PC-9 (cell line): ENCODE measurements around the gene FOXP1. TPM values are rescaled to one million over a fixed set of nuclear protein-coding genes. Genes with fewer than 3 reads are reported as not detected.

Experiments used
- BruUV-seq: library from RNA; stranded (reverse); fragments of 400-500 nt; replicated peaks from 2 replicates; lab custom pipeline; 2021; lab: Mats Ljungman, UMichigan
- CTCF ChIA-PET: fragments of 300-600 bp; sonication (Branson Sonifier 250); formaldehyde crosslinking; loops from one replicate; lab custom pipeline; 2022; ENCODE audit warnings: antibody characterized with exemption; lab: Charles Lee
- POLR2A ChIA-PET: fragments of 300-600 bp; sonication (Branson Sonifier 250); formaldehyde crosslinking; loops from one replicate; lab custom pipeline; 2022; ENCODE audit warnings: antibody characterized with exemption; ENCODE audit not compliant: unreplicated experiment; lab: Charles Lee
- DNase-seq, 2 experiments: peaks; one replicate each; pipeline versions ENCODE4 v3.0.0 to v3.0.0-alpha.2; 2015 to 2022; ENCODE audit warnings: mixed read lengths in 1 of 2
- H2AFZ ChIP-seq: fragments of 200-600 bp; sonication (generic); 2 replicates; pipeline ENCODE4 v1.8.1; 2017; ENCODE audit warnings: antibody characterized with exemption
- H3F3A ChIP-seq: fragments of 200-600 bp; sonication (generic); 2 replicates; pipeline ENCODE4 v1.8.1; 2017; ENCODE audit warnings: antibody characterized with exemption, mild to moderate bottlenecking, low read depth; ENCODE audit not compliant: insufficient read depth
- H3K27ac ChIP-seq: fragments of 200-600 bp; sonication (generic); 2 replicates; pipeline ENCODE4 v1.6.1; 2016; ENCODE audit warnings: mixed run types
- H3K27me3 ChIP-seq: fragments of 200-600 bp; sonication (generic); 2 replicates; pipeline ENCODE4 v1.6.1; 2016; ENCODE audit warnings: low read depth, mixed run types; ENCODE audit not compliant: insufficient read depth
- H3K36me3 ChIP-seq: fragments of 200-600 bp; sonication (generic); 2 replicates; pipeline ENCODE4 v1.6.1; 2016; ENCODE audit warnings: low read depth, mixed run types
- H3K4me1 ChIP-seq: fragments of 200-600 bp; sonication (generic); replicated peaks from 2 replicates; pipeline ENCODE4 v1.6.1; 2016; ENCODE audit warnings: mixed run types; ENCODE audit not compliant: insufficient read depth
- H3K4me2 ChIP-seq: fragments of 200-600 bp; sonication (generic); 2 replicates; pipeline ENCODE4 v1.6.1; 2017; ENCODE audit warnings: mixed run types
- H3K4me3 ChIP-seq: fragments of 200-600 bp; sonication (generic); 2 replicates; pipeline ENCODE4 v1.6.1; 2016; ENCODE audit warnings: mixed run types
- H3K79me2 ChIP-seq: fragments of 200-600 bp; sonication (generic); 2 replicates; pipeline ENCODE4 v1.6.1; 2017; ENCODE audit warnings: low read depth, mixed run types
- H3K9me2 ChIP-seq: fragments of 200-600 bp; sonication (generic); 2 replicates; pipeline ENCODE4 v1.8.1; 2017; ENCODE audit warnings: mild to moderate bottlenecking; ENCODE audit not compliant: insufficient read depth
- H3K9me3 ChIP-seq: fragments of 200-600 bp; sonication (generic); 2 replicates; pipeline ENCODE4 v1.8.1; 2016; ENCODE audit warnings: low read depth; ENCODE audit not compliant: insufficient read depth
- H4K20me1 ChIP-seq: fragments of 200-600 bp; sonication (generic); 2 replicates; pipeline ENCODE4 v1.8.1; 2017; ENCODE audit not compliant: insufficient read depth
- EZH2 ChIP-seq: fragments of 200-600 bp; sonication (generic); IDR thresholded peaks from 2 replicates; pipeline ENCODE4 v1.8.0; 2017; ENCODE audit warnings: antibody characterized with exemption, low read depth
- intact Hi-C: fragments of 100-400 bp; cut with micrococcal nuclease; formaldehyde crosslinking; loops from one replicate; pipeline ENCODE4 v1.10.0; 2022; ENCODE audit not compliant: unreplicated experiment
- total RNA-seq: library from RNA; stranded (reverse); gene quantifications from 2 replicates; pipeline ENCODE4 v1.2.3, GENCODE V29; 2021
- TF ChIP-seq, protein P1 (sequence below): fragments of 200-600 bp; sonication (generic); conservative IDR thresholded peaks from 2 replicates; pipeline ENCODE4 v1.6.1; 2017; ENCODE audit warnings: mixed run types, antibody characterized with exemption, mild to moderate bottlenecking, moderate library complexity

FOXP1 gene
- total RNA-seq, 1 experiment from 2014 or later: 33.3 TPM

DNA sequence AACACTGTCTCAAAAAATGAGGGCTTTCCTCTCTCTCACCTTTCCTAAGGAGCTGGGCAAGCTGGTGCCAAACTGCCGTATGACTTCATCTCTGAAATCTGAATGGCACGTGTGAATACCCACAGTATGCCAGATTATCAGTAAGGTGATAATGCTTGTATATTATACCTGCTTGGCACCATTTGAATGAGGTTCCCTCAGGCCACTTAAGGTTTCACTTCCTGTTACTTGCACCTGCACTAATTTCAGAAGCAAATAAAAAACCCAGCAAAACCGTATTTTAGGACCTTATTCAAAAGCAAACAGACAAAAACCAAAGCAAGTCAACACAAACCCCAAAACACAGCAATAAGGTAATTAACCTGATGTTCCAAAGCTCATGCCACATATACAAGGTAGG, 19.7 kb downstream of the FOXP1 start:
- Histone ChIP-seq H3K4me2 (no peak overlapping the region), H3K9me3 (no peaks in the 10 kb centered on the region), H3K79me2 (no peaks in the 10 kb centered on the region), H3K27ac (no peak overlapping the region), H4K20me1 (no peaks in the 10 kb centered on the region), H3K4me1 (no peaks in the 10 kb centered on the region), H3K27me3 (no peaks in the 10 kb centered on the region), H2AFZ (no peak overlapping the region), H3K9me2 (no peaks in the 10 kb centered on the region), H3F3A (no peaks in the 10 kb centered on the region), H3K4me3 (no peak overlapping the region), H3K36me3 (no peaks in the 10 kb centered on the region)
- DNase-seq: no peak
- BruUV-seq: no TSS peak
- ChIA-PET POLR2A (no interaction called here), CTCF (no interaction called here)
- no peak for TF ChIP-seq EZH2
- TF ChIP-seq, protein P1, sequence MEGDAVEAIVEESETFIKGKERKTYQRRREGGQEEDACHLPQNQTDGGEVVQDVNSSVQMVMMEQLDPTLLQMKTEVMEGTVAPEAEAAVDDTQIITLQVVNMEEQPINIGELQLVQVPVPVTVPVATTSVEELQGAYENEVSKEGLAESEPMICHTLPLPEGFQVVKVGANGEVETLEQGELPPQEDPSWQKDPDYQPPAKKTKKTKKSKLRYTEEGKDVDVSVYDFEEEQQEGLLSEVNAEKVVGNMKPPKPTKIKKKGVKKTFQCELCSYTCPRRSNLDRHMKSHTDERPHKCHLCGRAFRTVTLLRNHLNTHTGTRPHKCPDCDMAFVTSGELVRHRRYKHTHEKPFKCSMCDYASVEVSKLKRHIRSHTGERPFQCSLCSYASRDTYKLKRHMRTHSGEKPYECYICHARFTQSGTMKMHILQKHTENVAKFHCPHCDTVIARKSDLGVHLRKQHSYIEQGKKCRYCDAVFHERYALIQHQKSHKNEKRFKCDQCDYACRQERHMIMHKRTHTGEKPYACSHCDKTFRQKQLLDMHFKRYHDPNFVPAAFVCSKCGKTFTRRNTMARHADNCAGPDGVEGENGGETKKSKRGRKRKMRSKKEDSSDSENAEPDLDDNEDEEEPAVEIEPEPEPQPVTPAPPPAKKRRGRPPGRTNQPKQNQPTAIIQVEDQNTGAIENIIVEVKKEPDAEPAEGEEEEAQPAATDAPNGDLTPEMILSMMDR: no peak
- intact Hi-C loops: no loop called here

DNA sequence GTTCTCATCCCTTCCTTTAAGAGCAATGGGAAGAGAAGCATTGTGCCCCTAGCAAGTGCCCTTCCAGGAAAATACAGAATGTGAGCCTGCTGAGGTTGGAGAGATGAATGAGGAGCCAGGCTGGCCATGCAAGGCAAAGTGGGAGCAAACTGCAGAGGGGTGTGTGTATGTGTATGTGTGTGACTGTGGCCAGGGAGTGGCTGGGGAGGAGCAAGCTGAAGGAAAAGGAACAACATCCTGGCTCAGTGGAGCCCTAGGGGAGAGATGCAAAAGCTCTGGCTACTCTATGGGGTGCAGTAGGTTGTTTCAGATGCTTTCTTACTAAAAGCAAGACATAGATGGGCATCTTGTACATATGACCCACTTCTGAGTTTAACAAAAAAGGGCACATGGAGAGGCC, 20.6 kb downstream of the FOXP1 start:
- no TSS peak for BruUV-seq
- no peaks in the 10 kb centered on the region for H3K79me2 ChIP-seq
- H3K4me2 ChIP-seq: no peak overlapping the region
- TF ChIP-seq, protein P1: no peak
- TF ChIP-seq EZH2: no peak
- H3K9me2 ChIP-seq: no peaks in the 10 kb centered on the region
- intact Hi-C loops: no loop called here
- CTCF ChIA-PET: no interaction called here
- no peaks in the 10 kb centered on the region for H3K9me3 ChIP-seq
- no peaks in the 10 kb centered on the region for H3K36me3 ChIP-seq
- H3K27ac ChIP-seq: no peak overlapping the region
- H4K20me1 ChIP-seq: no peaks in the 10 kb centered on the region
- H3F3A ChIP-seq: no peaks in the 10 kb centered on the region
- no peak overlapping the region for H3K4me3 ChIP-seq
- no peak for DNase-seq
- H2AFZ ChIP-seq: no peak overlapping the region
- POLR2A ChIA-PET: no interaction called here
- no peaks in the 10 kb centered on the region for H3K4me1 ChIP-seq
- no peaks in the 10 kb centered on the region for H3K27me3 ChIP-seq

DNA sequence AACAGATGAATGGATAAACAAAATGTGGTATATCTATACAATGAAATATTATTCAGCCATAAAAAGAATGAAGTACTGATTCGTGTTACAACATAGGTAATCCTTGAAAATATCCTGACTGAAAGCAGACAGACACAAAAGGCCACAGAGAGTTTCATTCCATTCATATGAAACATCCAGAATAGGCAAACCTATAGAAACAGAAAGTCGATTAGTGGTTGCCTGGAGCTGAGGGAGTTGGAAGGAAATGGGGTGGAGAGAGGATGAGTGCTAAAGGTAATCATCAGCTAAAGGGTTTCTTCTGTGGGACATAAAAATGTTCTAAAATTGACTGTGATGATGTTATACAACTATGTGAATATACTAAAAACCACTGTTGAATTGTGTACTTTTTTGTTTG, 22.9 kb downstream of the FOXP1 start:
- Histone ChIP-seq H3K9me2 (no peaks in the 10 kb centered on the region), H3K27ac (no peak overlapping the region), H3K9me3 (no peaks in the 10 kb centered on the region), H3K27me3 (no peaks in the 10 kb centered on the region), H3K79me2 (no peaks in the 10 kb centered on the region), H3K4me1 (no peaks in the 10 kb centered on the region), H3K36me3 (no peaks in the 10 kb centered on the region), H3F3A (no peaks in the 10 kb centered on the region), H4K20me1 (no peaks in the 10 kb centered on the region), H3K4me3 (no peak overlapping the region), H2AFZ (no peak overlapping the region), H3K4me2 (no peak overlapping the region)
- ChIA-PET CTCF (no interaction called here), POLR2A (no interaction called here)
- intact Hi-C loops: no loop called here
- no peak for TF ChIP-seq EZH2
- TF ChIP-seq, protein P1: no peak
- BruUV-seq: no TSS peak
- no peak for DNase-seq
